ENCODE data around the gene OR1E1. TPM values are rescaled to one million over a fixed set of nuclear protein-coding genes. Genes with fewer than 3 reads are reported as not detected.
"Not testable (repeated sequence)": the region's sequence is repeated elsewhere in the genome, so short reads cannot be mapped to it uniquely, and the experiment has no call there.

The OR1E1 gene
- polyA plus RNA-seq, 1 donor = not detected

DNA sequence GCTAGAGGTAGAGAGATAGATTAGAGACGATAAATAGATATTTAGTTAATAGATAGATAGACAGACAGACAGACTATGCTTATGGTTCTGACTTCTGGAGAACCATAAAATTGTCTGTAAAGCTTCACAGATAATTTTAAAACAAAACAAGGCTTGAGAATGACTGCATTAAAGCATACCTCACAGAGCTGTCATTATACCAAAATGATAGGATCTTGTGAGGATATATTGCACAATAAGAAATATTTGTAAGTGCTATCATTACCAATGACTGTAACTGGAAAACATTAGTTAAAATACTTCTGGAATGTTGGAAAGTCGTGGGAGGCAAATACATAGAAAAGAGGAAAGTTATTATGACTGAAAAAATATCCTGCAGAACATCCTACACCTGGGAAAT, 3.6 kb upstream of the OR1E1 start:
- H3K4me1 ChIP-seq (ENCODE audit: control insufficient read depth, insufficient read depth, low read length) = no peaks in the 10 kb centered on the region
- no peak overlapping the region for H3K27ac ChIP-seq (ENCODE audit: low read length)
- 100% methylated on average over 1 of the region's 2 CpGs for WGBS (ENCODE audit: insufficient coverage, low lambda C conversion rate)
- no peaks in the 10 kb centered on the region for H3K27me3 ChIP-seq (ENCODE audit: control insufficient read depth, insufficient read depth, low read length)
- H3K9me3 ChIP-seq (ENCODE audit: control insufficient read depth, low read depth, low read length) = no peaks in the 10 kb centered on the region
- no peaks in the 10 kb centered on the region for H3K36me3 ChIP-seq (ENCODE audit: control insufficient read depth, insufficient read depth, low read length)
- no peak for DNase-seq
- H3K4me3 ChIP-seq (ENCODE audit: low read length) = no peak overlapping the region

DNA sequence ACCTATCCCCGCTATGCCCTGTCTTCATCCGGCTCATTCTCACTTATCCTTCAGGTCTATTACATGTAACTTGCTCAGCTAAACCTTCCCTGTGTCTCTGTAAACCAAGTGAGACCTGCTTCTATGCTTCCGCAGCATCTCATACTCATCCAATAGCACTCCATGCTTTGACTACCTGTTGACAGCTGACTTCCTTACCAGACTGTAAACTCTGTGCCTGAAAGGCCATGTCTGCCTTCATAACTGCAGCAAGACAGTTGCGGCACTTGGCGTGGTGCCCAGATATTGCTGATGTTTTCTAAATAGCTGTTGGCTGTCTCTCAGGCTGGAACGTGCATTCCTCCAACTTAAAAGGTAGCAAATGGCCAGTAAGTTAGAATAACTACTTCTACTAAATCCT, 1.8 kb upstream of the OR1E1 start:
- Histone ChIP-seq H3K4me1 (ENCODE audit: control insufficient read depth, insufficient read depth, low read length) (no peaks in the 10 kb centered on the region), H3K36me3 (ENCODE audit: control insufficient read depth, insufficient read depth, low read length) (no peaks in the 10 kb centered on the region), H3K9me3 (ENCODE audit: control insufficient read depth, low read depth, low read length) (no peaks in the 10 kb centered on the region), H3K4me3 (ENCODE audit: low read length) (no peak overlapping the region), H3K27ac (ENCODE audit: low read length) (no peak overlapping the region), H3K27me3 (ENCODE audit: control insufficient read depth, insufficient read depth, low read length) (no peaks in the 10 kb centered on the region)
- 56% methylated on average over 4 of the region's 6 CpGs for WGBS (ENCODE audit: insufficient coverage, low lambda C conversion rate)
- DNase-seq = no peak

DNA sequence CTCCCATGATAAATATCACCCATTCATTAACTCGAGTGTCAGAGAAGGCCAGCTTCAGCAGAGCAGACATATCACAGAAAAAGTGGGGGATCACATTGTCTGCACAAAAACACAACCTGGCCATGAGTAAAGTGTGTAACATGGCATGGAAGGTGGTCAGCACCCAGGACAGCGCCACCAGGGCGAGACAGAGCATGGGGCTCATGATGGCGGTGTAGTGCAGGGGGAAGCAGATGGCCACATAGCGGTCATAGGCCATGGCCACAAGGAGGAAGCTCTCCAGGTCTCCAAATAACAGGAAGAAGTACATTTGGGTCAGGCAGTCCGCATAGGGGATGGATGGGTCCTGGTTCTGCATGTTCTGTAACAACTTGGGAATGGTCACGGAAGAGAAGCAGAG, 409 bp downstream of the OR1E1 start:
- H3K36me3 ChIP-seq (ENCODE audit: control insufficient read depth, insufficient read depth, low read length); H3K9me3 ChIP-seq (ENCODE audit: control insufficient read depth, low read depth, low read length); H3K4me3 ChIP-seq (ENCODE audit: low read length); DNase-seq; H3K27ac ChIP-seq (ENCODE audit: low read length); H3K27me3 ChIP-seq (ENCODE audit: control insufficient read depth, insufficient read depth, low read length); H3K4me1 ChIP-seq (ENCODE audit: control insufficient read depth, insufficient read depth, low read length): not testable (repeated sequence)
- 100% methylated on average over 1 of the region's 7 CpGs for WGBS (ENCODE audit: insufficient coverage, low lambda C conversion rate)

DNA sequence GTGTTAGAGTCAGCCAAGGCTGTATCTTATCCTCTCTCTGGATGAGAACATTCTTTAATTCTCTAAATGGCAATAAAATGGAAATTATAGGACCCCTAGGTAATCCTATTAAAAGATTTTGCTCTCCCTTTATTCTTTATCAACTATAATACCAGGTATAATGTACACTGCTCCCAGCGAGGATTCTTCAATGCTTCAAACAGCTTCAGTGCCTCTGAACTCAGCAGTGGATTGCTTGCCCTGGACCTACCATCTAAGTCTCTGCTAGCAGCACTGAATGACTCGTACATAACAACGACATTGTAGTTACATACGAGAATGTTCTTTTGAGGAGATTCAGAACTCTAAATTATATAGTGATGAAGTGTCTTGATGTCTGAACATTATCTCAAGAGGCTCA, 8.4 kb downstream of the OR1E1 start:
- H3K27ac ChIP-seq (ENCODE audit: low read length) = no peak overlapping the region
- H3K4me1 ChIP-seq (ENCODE audit: control insufficient read depth, insufficient read depth, low read length) = no peaks in the 10 kb centered on the region
- DNase-seq = no peak
- no peaks in the 10 kb centered on the region for H3K36me3 ChIP-seq (ENCODE audit: control insufficient read depth, insufficient read depth, low read length)
- peaks cover 13% of the 10 kb centered on the region for H3K27me3 ChIP-seq (ENCODE audit: control insufficient read depth, insufficient read depth, low read length)
- H3K4me3 ChIP-seq (ENCODE audit: low read length) = no peak overlapping the region
- 93% methylated on average over 3 of the region's 4 CpGs for WGBS (ENCODE audit: insufficient coverage, low lambda C conversion rate)
- H3K9me3 ChIP-seq (ENCODE audit: control insufficient read depth, low read depth, low read length) = no peaks in the 10 kb centered on the region

DNA sequence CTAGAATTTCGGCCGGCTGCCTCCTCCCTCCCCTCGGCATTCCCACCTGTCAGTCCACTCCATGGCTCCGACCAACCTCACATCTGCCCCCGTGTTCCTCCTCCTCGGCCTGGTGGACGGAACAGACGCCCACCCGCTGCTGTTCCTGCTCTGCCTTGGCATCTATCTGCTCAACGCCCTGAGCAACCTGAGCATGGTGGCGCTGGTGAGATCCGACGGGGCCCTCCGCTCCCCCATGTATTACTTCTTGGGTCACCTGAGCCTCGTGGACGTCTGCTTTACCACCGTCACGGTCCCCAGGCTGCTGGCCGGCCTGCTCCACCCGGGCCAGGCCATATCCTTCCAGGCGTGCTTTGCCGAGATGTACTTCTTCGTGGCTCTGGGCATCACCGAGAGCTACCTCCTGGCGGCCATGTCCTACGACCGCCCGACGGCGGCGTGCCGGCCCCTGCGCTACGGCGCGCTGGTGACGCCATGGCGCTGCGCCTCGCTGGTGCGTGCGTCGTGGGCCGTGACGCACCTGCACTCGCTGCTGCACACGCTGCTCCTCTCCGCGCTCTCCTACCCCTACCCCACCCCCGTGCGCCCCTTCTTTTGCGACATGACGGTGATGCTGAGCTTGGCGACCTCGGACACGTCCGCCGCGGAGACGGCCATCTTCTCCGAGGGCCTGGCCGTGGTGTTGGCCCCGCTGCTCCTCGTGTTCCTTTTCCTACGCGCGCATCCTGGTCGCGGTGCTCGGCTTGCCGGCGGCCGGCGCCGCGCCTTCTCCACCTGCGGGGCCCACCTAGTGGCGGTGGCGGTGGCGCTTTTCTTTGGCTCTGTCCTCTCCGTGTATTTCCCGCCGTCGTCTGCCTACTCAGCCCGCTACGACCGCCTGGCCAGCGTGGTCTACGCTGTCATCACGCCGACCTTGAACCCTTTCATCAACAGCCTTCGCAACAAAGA, 12.1 kb downstream of the OR1E1 start, which contains the start of gene OR3A2:
TSS of gene OR3A2 (minus strand) at position 440 of the 948 bp plus-strand sequence.
- no peak within 1 kb of the TSS for H3K27ac ChIP-seq (ENCODE audit: low read length)
- no CpG with 5 or more reads among the region's 92 CpGs for WGBS (ENCODE audit: insufficient coverage, low lambda C conversion rate)
- H3K36me3 ChIP-seq (ENCODE audit: control insufficient read depth, insufficient read depth, low read length) = no peaks in the 10 kb centered on the region
- no peak for DNase-seq
- H3K27me3 ChIP-seq (ENCODE audit: control insufficient read depth, insufficient read depth, low read length) = peaks cover 13% of the 10 kb centered on the region
- no peak within 1 kb of the TSS for H3K4me3 ChIP-seq (ENCODE audit: low read length)
- H3K9me3 ChIP-seq (ENCODE audit: control insufficient read depth, low read depth, low read length) = no peaks in the 10 kb centered on the region
- no peaks in the 10 kb centered on the region for H3K4me1 ChIP-seq (ENCODE audit: control insufficient read depth, insufficient read depth, low read length)

DNA sequence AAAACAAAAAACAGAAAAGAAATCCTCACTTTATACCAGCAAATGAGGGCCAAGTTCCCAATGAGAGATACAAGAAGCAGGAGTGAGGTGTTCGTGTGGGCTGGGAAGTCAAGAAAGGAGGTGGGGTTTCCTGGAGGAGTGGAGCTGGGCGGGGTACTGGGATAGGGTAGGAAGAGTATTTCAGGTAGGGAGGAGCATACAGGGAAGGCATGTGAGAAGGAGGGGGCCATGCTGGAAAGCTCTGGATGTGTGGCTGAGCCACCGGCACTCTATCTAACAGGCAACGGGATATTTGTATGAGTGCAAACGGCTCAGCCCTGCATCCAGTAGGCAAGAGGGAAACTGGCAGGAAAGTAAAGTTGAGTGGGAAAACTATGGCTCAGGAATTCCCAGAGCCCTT, 16.3 kb downstream of the OR1E1 start:
- Histone ChIP-seq H3K27me3 (ENCODE audit: control insufficient read depth, insufficient read depth, low read length) (peaks cover 9% of the 10 kb centered on the region), H3K36me3 (ENCODE audit: control insufficient read depth, insufficient read depth, low read length) (no peaks in the 10 kb centered on the region), H3K4me3 (ENCODE audit: low read length) (no peak overlapping the region), H3K4me1 (ENCODE audit: control insufficient read depth, insufficient read depth, low read length) (no peaks in the 10 kb centered on the region), H3K27ac (ENCODE audit: low read length) (no peak overlapping the region), H3K9me3 (ENCODE audit: control insufficient read depth, low read depth, low read length) (peaks cover 5% of the 10 kb centered on the region)
- DNase-seq = no peak
- WGBS (ENCODE audit: insufficient coverage, low lambda C conversion rate) = 65% methylated on average over 2 of the region's 5 CpGs

DNA sequence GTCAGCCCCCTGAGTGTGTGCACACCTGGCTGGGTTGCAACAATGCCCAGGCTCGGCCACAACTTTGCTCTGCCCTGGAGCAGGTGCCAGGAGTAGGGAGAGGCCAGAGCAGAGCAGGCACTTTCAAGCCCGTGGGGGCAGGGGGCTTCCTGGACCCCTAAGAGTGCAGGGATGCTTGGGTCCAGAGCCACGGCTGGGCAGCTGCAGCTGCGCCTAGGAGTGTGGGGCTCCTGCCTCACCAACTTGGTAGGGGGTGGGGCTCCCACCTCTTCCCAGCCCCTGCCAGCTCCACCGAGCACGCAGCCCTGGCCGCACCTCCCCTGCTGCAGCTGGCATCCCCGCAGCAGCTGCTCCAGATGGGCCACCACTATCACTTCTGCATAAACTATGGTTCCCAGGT, 19.9 kb downstream of the OR1E1 start:
- Histone ChIP-seq H3K27ac (ENCODE audit: low read length) (no peak overlapping the region), H3K4me3 (ENCODE audit: low read length) (no peak overlapping the region), H3K9me3 (ENCODE audit: control insufficient read depth, low read depth, low read length) (peaks cover 5% of the 10 kb centered on the region), H3K4me1 (ENCODE audit: control insufficient read depth, insufficient read depth, low read length) (no peaks in the 10 kb centered on the region), H3K27me3 (ENCODE audit: control insufficient read depth, insufficient read depth, low read length) (no peaks in the 10 kb centered on the region), H3K36me3 (ENCODE audit: control insufficient read depth, insufficient read depth, low read length) (no peaks in the 10 kb centered on the region)
- DNase-seq = no peak
- WGBS (ENCODE audit: insufficient coverage, low lambda C conversion rate) = no CpG with 5 or more reads among the region's 8 CpGs

DNA sequence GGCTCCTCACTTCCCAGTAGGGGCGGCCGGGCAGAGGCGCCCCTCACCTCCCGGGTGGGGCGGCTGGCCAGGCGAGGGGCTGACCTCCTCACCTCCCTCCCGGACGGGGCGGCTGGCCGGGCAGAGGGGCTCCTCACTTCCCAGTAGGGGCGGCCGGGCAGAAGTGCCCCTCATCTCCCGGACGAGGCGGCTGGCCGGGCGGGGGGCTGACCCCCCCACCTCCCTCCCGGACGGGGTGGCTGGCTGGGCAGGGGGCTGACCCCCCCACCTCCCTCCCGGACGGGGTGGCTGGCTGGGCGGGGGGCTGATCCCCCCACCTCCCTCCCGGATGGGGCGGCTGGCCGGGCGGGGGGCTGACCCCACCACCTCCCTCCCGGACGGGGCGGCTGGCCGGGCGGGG, 27.0 kb downstream of the OR1E1 start:
- H3K9me3 ChIP-seq (ENCODE audit: control insufficient read depth, low read depth, low read length); DNase-seq; H3K36me3 ChIP-seq (ENCODE audit: control insufficient read depth, insufficient read depth, low read length); H3K27ac ChIP-seq (ENCODE audit: low read length); H3K27me3 ChIP-seq (ENCODE audit: control insufficient read depth, insufficient read depth, low read length); H3K4me3 ChIP-seq (ENCODE audit: low read length); H3K4me1 ChIP-seq (ENCODE audit: control insufficient read depth, insufficient read depth, low read length): not testable (repeated sequence)
- WGBS (ENCODE audit: insufficient coverage, low lambda C conversion rate) = no CpG with 5 or more reads among the region's 31 CpGs

Other genes with a start within 250 kb of the OR1E1 start
- not detected for gene OR1A2, start 200.9 kb downstream of the OR1E1 start, polyA plus RNA-seq
- not detected for gene OR1A1, start 190.7 kb downstream of the OR1E1 start, polyA plus RNA-seq
- gene OR3A1, start 100.0 kb downstream of the OR1E1 start, polyA plus RNA-seq = not detected
- gene OR3A2, start 12.1 kb downstream of the OR1E1 start, polyA plus RNA-seq = 0.06 TPM
- not detected for gene OR3A3, start 13.0 kb upstream of the OR1E1 start, polyA plus RNA-seq
- not detected for gene OR1E2, start 35.4 kb upstream of the OR1E1 start, polyA plus RNA-seq
- not detected for gene SPATA22, start 73.4 kb upstream of the OR1E1 start, polyA plus RNA-seq
- 0.96 TPM for gene ASPA, start 77.6 kb upstream of the OR1E1 start, polyA plus RNA-seq
- 15.0 TPM for gene TRPV3, start 159.4 kb upstream of the OR1E1 start, polyA plus RNA-seq
- 18.4 TPM for gene TRPV1, start 211.0 kb upstream of the OR1E1 start, polyA plus RNA-seq
- 21.3 TPM for gene SHPK, start 237.8 kb upstream of the OR1E1 start, polyA plus RNA-seq
- gene CTNS, start 238.3 kb upstream of the OR1E1 start, polyA plus RNA-seq = 21.7 TPM

All from large intestine (tissue), 3 donors.